Muscle of back (tissue), 11 donors: ENCODE data around the gene RIN3. TPM values are rescaled to one million over a fixed set of nuclear protein-coding genes. Genes with fewer than 3 reads are reported as not detected.

ENCODE experiments used
- DNase-seq, 3 donors: peaks; one replicate each; pipeline versions ENCODE4 v3.0.0 to v3.0.0-alpha.2; 2013
- polyA plus RNA-seq, 10 donors: library from polyadenylated mRNA; unstranded; fragments of 120-200 nt; gene quantifications; one replicate each; pipeline ENCODE4 v1.2.1, GENCODE V29; 2013; ENCODE audit not compliant: insufficient read length in 10 of 10

Gene RIN3
- polyA plus RNA-seq, 10 donors = 10.3 to 17.0 (median 12.8) TPM

DNA sequence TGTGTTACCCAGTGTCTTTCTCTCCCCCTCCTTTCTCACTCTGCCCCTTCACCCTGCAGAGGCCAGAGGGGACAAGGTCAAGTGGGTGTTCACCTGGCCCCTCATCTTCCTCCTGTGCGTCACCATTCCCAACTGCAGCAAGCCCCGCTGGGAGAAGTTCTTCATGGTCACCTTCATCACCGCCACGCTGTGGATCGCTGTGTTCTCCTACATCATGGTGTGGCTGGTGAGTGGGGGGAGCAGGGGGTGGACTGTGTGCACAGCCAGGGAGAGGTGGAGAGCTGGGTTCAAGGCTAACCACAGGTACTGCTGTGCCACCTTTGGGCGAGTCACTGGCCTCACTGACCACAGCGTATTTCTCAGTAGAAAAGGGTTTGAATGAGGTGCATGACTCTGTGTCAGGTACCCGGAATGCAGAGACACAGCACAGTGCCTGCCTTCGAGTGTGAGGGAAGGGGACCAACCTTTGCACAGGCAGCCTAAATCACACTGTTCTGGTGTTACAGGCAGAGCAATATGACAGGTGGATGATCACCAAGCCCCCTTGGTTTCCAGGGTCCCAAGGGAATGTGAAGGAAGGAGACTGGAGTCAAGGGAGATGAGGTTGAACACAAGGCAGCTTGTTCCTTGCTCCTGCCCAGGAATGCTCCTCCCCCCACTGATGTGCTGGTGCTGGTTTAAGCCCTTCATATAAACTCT is 30.8 kb upstream of the RIN3 start:
- no peak for DNase-seq

GRCh38 chr14:92484132-92484823 is 29.3 kb upstream of the RIN3 start:
- DNase-seq = no peak

DNA sequence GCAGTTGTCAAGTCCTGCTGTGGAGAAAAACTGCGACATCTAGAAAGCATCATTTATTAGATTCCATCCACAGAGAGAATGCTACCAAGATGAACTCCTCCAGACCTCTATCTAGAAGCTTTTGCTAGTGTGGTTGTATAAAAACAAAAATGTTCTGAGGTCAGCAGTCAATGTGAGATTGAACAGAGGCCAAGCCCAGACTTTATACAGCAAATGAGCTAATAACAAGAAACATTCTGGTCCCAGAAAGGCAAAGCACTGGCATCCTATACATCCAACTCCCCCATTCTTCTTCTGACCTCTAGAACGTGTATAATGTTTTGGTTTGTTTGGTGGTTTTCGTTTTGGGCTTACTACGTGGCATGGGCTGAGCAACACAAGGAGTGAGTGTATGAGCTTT is 26.7 kb upstream of the RIN3 start:
- DNase-seq = no peak

DNA sequence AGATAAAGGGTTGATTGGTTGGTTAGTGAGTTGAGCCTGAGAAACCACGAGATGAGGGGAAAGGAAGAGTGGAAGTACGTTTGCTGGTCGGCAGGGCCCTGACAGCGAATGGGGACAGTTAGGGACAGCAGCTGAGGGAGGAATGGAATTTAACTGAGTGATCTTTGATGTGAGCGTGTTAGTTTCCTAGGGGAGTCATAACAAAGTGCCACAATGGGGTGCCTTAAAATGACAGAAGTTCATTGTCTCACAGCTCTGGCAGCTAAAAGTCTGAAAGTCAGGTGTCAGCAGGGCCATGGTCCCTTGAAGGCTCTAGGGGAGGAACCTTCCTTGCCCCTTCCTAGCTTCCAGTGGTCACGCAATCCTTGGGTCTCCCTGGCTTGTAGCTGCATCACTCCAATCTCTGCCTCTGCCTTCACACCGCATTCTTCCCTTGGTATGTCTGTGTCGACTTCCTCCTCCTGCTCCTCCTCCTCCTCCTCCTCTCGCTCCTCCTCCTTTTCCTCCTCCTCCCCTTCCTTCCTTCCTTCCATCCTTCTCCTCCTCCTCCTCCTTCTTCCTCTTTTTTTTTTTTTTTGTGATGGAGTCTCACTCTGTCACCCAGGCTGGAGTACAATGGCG is 26.0 kb upstream of the RIN3 start:
- DNase-seq = no peak

- DNase-seq = no peak
Measured at GRCh38 chr14:92489394-92490238, 24.0 kb upstream of the RIN3 start.

DNA sequence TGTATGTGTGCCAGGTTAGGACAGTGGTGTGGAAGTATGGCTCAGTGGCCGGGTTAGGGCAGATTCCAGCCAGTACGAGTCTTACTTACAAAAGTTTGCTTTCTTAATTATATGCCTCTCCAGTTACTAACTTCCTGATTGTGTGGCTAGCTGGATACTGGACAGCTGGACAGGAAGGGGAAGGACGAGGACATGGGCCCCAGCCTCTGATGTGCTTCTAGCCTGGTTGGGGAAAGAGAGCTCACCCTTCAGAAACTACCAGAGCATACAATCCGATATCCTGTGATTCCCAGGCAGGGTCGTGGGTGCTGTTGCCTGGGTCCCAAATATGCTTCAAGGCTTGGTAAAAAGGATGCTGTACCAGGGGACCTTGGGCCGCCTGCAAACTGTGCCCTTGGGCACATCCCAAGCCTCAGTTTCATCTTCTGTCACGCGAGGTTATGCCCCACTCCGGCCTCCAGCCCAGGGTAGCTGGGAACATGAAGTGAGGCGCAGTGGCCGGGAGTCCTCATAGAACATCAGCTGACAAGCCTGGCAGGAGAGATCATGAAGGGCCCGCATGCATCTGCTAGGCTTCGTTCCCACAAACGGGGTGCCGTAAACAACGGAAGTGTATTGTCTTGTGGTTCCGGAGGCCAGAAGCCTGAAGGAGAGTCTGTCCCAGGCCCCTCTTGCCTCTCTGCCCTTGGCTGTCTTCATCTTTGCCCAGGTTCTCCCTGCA is 23.2 kb upstream of the RIN3 start:
- peak in 1 of 3 donors; percentile 23 for DNase-seq

- no peak for DNase-seq
Measured at GRCh38 chr14:92491782-92492181, 21.8 kb upstream of the RIN3 start.

DNA sequence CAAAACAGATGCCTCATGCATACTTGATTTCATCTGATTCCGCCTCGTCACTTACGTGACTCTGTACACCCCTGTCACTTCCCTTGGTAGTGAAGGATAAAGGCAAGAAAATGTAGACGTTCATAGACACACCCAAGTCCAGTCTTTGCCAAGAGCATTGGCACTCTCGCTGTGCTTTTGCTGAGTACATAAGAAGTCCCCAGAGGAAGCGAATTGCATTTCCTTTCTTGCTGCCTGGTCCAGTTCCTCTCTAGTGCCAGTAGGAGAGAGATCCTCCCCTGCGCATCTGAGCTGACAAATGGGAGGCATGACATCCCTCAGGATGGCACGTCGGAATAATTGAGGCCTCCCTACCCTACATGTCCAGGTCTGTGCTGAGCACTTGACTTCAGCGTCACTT is 21.3 kb upstream of the RIN3 start:
- DNase-seq = no peak

DNA sequence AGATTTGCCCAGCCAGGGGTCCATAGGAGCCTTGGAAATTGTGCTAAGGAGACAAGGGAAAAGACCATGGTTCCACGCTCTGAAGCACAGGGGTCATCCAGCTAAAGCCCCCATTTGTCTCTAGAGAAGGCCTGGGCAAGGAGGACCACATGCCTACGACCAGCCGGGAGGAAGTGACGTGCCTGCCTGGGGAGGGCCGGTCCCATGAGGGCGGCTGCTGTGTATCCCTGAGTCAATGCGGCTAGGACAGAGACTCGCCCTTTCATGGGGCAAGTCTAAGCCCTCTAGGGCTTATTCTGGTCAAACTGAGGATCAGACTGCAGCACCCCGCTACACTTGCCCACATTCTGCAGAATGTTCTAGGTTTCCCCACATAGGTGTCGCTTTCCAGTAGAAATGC is 20.6 kb upstream of the RIN3 start:
- DNase-seq = no peak

DNA sequence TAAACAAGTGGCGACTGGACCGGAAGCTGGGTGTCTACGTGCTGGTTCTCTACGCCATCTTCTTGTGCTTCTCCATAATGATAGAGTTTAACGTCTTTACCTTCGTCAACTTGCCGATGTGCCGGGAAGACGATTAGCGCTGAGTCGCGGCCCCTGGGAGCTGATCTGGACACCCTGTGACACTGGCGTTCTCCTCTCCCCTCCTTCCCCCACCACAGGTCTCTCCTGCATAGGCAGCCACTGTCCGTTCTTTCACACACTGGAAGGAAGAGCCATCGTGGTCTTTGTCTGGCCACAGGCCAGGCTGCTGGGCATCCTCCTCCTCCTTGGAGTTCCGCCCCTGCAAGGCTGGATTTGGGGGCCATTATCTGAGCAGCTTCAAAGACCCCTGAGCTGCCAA is 20.1 kb upstream of the RIN3 start:
- DNase-seq = no peak

DNA sequence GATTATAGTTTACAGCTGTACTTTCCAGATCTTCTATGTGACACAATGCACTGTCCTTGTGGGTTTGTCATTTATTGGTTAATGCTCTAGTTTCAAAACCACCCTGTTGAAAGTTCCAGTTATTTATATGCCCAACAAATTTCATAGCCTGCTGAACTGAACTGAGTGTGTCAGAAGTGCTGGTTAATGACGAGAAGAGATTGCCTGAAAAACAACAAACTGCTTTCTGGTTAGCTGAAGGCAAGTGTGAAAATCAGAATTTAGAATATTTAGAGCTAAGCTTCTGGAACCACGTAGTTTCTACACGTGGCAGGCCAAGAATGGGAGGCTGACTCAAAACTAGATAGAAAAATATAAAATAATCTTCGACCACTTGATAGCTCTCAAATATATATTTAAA is 19.1 kb upstream of the RIN3 start:
- DNase-seq = no peak

DNA sequence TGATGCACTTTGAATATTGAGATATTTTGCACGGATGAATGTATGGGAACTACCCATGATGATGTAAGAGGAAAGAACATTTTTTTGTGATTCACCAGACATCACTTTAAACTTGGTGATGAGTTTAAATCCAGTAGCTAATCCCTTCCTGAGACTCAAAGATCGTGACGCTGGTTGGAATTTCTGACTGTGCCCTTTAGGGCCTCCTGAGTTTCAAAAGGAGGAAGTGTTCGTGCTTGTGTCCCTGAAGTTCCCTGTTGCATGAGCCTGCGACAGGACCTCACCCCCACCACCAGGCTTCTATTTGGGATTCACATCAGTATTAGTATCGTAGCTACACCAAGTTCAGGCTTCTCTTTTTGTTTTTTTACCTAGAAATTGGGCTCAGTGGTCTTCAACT is 18.6 kb upstream of the RIN3 start:
- peak in 1 of 3 donors; percentile 78 for DNase-seq

GRCh38 chr14:92496191-92496857 is 17.3 kb upstream of the RIN3 start:
- DNase-seq = no peak

DNA sequence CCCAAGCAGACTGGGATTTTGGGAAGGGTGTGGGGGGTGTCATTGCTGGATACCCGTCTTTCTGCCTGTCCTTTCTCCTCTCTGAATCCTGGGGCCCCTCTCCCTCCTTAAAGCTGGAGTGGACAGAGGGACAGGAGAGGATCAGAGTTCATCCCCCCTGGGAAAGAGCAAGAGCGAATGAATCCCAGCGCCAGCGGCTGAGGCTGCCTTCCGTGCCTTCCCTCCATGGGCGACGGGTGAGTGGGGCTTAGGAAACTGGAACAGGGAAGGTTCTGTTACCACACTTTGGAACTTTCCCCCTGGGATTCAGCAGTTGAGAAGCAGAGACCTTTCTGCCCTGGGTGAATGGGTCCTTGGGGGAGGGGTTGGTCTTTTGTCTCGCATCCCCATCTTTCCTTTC is 16.2 kb upstream of the RIN3 start:
- no peak for DNase-seq

DNA sequence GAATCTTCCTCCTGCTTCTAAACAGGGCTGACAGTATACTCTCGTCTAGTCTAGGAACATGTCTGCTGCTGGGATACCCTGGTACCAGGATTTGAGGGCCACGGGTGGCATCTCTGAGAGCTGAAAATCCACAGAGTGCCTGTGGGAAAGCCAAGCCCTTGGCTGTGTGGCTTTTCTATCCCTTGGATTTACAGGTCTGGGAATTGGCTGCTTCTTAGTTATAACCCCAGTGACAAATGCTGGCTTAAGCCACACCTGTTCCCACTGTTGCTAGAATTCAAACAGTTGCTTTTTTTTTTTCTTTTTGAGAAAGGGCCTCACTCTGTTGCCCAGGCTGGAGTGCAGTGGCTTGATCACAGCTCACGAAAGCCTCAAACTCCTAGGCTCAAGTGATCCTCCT is 14.3 kb upstream of the RIN3 start:
- no peak for DNase-seq

GRCh38 chr14:92500491-92500941 is 13.1 kb upstream of the RIN3 start:
- DNase-seq = peak in 1 of 3 donors; percentile 54

DNA sequence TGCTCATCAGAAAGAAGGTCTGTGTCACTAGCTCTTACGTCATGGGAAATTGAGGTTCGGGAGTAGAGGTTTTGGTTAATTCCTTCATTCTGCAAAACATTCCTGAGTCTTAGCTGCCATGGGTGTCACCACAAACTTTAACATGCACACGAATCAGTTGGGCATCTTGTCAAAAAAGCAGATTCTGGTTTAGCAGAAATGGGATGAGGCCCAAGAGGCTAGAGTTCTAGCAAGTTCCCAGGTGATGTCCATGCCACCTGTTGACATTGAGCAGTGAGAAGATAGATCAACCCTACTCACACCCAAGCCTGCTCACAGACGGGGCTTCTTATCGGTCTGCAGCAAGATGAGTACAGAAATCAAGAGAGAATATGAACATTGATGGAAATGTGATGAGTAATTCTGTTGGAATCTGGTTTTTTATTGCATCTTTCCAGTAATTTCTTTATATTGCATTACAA is 11.7 kb upstream of the RIN3 start:
- peak in 1 of 3 donors; percentile 85 for DNase-seq

- DNase-seq = no peak
Measured at GRCh38 chr14:92502541-92503286, 10.9 kb upstream of the RIN3 start.

- DNase-seq = peak in 1 of 3 donors; percentile 44
Measured at GRCh38 chr14:92503756-92504491, 9.7 kb upstream of the RIN3 start.
